Muscle layer of duodenum (tissue), 2 donors: ENCODE results near the gene PEAK1.

Experiments used
- H3K27ac ChIP-seq: one replicate; pipeline ENCODE4 v1.7.0; 2013; ENCODE audit warnings: mild to moderate bottlenecking, low read length
- H3K27me3 ChIP-seq: one replicate; pipeline ENCODE4 v1.7.0; 2013; ENCODE audit warnings: low read depth, mild to moderate bottlenecking, control low read depth, low read length
- H3K36me3 ChIP-seq, 2 donors: one replicate each; pipeline ENCODE4 v1.7.0; 2013; ENCODE audit warnings: low read length in 2 of 2, control low read depth in 1 of 2, mild to moderate bottlenecking in 1 of 2; ENCODE audit not compliant: insufficient read depth in 2 of 2, control insufficient read depth in 1 of 2
- H3K4me1 ChIP-seq, 2 donors: one replicate each; pipeline ENCODE4 v1.7.0; 2013; ENCODE audit warnings: low read length in 2 of 2, mild to moderate bottlenecking in 2 of 2, control low read depth in 1 of 2, moderate library complexity in 1 of 2; ENCODE audit not compliant: insufficient read depth in 2 of 2, control insufficient read depth in 1 of 2
- H3K4me3 ChIP-seq, 2 donors: one replicate each; pipeline ENCODE4 v1.7.0; 2013; ENCODE audit warnings: low read length in 2 of 2, low read depth in 1 of 2, mild to moderate bottlenecking in 1 of 2
- H3K9me3 ChIP-seq, 2 donors: one replicate each; pipeline ENCODE4 v1.7.0; 2013; ENCODE audit warnings: low read length in 2 of 2, control low read depth in 1 of 2, mild to moderate bottlenecking in 1 of 2; ENCODE audit not compliant: control insufficient read depth in 1 of 2
- donor health status: healthy.

The PEAK1 gene

DNA sequence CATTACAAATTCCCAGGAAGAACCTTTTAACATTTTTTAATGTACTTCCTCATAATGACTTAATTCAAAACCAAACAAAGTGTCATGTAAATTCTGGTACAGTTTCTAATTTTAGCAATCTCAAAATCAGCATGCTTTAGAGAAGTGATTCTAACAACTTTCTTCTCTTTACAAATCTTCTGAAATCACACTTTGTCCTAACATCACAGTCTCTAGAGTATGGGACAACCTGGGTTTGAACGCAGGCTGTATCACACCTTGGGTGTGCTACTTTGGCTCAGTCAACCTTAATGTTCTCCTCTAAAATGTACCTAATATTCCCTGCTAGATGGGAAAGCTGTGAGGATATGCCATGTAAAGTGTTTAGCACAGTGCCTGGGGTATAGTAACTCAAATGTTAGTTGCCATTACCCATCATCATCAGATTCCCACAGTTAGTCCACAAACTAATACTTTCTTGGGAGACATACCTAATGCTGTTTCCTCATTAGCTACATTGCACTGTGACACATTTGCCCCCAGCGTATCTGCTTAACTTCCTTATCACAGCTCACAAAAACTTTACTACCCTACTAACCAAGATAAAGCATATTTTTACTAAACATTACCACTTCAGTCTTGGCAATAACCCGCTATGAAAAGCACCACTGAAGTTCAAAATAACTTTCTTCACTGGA lies 352.1 kb downstream of the PEAK1 start:
- Histone ChIP-seq H3K36me3 (no peaks in the 10 kb centered on the region), H3K27ac (peak overlapping the region; percentile 79), H3K9me3 (no peaks in the 10 kb centered on the region), H3K27me3 (no peaks in the 10 kb centered on the region), H3K4me3 (no peak overlapping the region), H3K4me1 (peaks cover 14 to 34% of the 10 kb centered on the region in 2 donors)

DNA sequence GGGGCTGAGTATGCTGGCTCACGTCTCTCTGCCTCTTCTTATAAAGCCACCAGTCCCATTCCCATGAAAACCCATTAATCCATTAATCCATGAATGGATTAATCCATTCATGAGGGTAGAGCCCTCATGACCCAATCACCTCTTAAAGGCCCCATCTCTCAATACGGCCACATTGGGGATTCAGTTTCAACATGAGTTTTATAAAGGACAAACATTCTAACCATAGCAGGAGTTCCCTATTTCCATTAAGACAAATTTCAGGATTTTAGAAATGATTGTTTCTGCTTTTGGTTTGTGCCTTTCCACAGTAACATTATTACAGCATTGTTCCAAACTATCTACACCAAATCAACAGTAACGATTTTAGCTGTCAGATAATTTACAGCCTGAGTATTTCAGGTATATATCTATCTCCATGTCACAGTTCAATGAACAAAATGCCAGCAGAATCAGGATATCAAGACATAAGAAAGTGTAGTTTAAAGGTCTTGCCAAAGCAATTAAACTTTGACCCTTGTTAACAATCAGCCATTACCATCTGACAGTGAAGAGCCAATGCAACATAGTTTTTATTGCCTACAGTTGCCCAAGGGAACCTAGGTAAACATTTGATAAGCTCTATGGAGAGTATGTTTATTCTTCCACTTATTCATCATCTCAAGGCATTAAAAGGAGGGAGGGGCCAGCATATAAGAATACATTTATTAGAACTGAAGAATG lies 352.8 kb downstream of the PEAK1 start:
- H3K4me1 ChIP-seq, result peaks cover 14 to 34% of the 10 kb centered on the region in 2 donors

DNA sequence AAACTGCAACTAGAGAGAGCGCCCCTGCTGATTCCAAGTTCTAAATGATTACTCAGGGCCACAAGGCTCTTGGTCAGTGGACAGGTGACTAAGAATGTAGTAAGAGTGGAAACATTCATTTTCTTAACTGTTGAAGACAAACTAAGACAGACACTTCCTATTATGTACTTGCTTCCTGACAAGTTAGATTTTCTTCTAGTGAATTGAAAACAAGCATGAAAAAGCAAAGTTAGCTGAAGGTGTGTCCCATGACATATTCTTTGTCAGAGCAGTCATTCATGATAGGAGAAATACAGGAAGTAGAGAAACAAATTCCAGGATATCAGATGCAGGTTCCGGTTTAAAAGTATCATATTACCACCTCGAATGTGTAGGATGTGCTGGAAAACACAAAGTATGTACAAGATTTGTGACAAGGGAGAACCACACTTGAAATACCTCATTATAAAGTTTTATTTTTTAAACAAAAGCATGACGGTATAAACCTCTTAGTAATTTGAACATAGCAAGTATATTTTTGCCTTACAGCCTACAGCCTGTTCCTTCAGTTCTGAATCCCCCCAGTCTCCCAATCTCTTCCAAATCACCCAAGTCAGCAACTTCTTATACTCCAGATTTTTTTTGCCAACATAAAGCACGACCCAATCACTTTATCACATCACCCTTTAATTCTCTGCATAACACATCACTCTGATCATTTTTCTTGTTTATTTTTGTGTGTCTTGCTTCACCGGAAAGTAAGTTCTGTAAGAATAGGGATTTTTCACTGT lies 355.2 kb downstream of the PEAK1 start:
- H3K36me3 ChIP-seq, result no peaks in the 10 kb centered on the region
- H3K9me3 ChIP-seq, result no peaks in the 10 kb centered on the region
- H3K27me3 ChIP-seq, result no peaks in the 10 kb centered on the region
- no peak overlapping the region for H3K4me3 ChIP-seq
- H3K4me1 ChIP-seq, result peaks cover 23 to 49% of the 10 kb centered on the region in 2 donors
- peak overlapping the region; percentile 39 for H3K27ac ChIP-seq

More for the DNA sequence above, 352.8 kb downstream of the PEAK1 start:
- Histone ChIP-seq H3K27me3 (no peaks in the 10 kb centered on the region), H3K36me3 (no peaks in the 10 kb centered on the region), H3K27ac (peak overlapping the region; percentile 11), H3K9me3 (no peaks in the 10 kb centered on the region), H3K4me3 (no peak overlapping the region)

DNA sequence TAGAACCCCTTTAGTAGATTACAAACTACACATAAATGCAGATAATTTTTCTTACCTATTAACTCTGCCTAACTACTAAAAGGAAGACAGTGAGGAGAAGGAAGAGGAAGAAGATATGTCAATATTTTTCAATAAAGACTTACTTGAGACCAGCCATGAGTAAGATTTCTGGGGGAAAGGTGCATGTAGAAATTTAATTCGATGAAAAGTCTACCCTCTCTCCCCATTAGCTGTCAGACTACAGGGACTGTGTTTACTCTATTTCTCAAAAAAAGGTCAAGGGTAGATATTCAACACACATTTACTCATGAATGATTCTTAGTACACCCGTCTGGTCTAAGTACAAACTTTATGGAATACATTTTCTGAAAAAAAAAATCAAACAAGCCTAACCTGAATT lies 355.8 kb downstream of the PEAK1 start:
- Histone ChIP-seq H3K9me3 (no peaks in the 10 kb centered on the region), H3K4me1 (peaks cover 18 to 49% of the 10 kb centered on the region in 2 donors), H3K36me3 (no peaks in the 10 kb centered on the region), H3K27me3 (no peaks in the 10 kb centered on the region), H3K4me3 (no peak overlapping the region), H3K27ac (peak overlapping the region; percentile 39)

DNA sequence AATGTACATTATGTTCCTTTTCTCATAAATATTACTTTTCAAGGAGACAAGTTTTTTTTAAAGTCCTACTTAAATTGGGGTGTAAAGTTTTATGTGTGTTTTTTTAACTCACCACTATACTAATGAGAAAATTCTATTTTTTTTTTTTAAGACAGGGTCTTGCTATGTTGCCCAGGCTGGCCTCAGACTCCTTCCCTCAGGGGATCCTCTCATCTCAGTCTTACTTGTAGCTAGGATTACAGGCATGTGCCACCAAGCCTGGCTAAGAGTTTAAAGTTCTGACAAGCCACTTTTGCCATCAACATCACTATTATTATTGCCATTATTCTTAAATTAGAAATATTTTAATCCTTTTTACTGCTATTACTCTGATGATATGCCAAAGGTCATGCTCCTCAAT lies 356.7 kb downstream of the PEAK1 start:
- Histone ChIP-seq H3K4me1 (peaks cover 18 to 50% of the 10 kb centered on the region in 2 donors), H3K27me3 (no peaks in the 10 kb centered on the region), H3K27ac (no peak overlapping the region), H3K4me3 (no peak overlapping the region), H3K36me3 (no peaks in the 10 kb centered on the region), H3K9me3 (no peaks in the 10 kb centered on the region)

DNA sequence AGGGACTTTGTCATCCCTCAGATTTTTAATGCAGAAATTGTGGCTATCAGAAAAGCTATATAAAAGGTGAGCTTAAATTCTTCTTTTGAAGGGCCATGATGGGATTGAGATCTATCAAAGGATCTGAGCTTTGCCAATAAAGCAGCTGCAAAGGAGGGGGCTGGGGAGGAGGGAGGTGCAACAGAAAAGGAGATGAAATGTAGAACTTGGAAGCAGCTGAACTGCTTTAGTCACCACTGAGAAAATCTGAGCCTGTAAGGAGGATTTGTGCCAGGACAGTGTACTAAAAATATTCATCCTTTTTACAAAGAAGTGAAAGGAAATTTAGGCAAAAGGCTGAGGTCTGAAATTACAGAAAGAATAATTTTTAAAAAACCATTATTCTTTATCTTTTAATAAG lies 359.4 kb downstream of the PEAK1 start:
- no peaks in the 10 kb centered on the region for H3K9me3 ChIP-seq
- H3K27ac ChIP-seq, result no peak overlapping the region
- no peak overlapping the region for H3K4me3 ChIP-seq
- no peaks in the 10 kb centered on the region for H3K27me3 ChIP-seq
- no peaks in the 10 kb centered on the region for H3K36me3 ChIP-seq
- H3K4me1 ChIP-seq, result peaks cover 17 to 50% of the 10 kb centered on the region in 2 donors

DNA sequence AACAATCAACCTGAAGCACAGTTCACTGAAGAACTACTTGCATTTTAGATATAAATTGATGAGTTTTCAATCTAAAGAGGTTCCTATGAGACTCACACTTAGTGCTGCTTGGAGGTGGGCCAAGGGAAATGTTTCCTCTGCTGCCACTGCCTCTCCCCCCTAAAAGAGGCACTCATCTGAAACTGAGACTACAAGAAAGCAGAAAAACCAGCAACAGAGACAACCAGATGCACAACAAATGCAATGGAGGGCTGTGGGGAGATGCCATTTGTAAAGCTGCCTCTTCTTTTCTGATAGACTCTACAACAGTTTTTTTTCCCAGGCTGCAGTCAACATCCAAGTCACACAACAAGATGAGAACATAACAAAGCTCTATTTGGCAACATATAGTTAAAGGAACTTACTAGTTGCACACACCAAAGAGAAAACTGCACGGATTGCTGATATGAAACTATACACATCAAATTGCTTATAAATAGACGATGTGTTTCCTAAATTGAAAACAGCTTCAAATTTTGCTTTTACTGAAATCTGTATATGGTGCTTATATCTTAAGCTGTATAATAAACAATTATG lies 360.0 kb downstream of the PEAK1 start:
- H3K9me3 ChIP-seq, result no peaks in the 10 kb centered on the region
- peaks cover 17 to 50% of the 10 kb centered on the region in 2 donors for H3K4me1 ChIP-seq
- H3K36me3 ChIP-seq, result no peaks in the 10 kb centered on the region
- H3K4me3 ChIP-seq, result no peak overlapping the region
- no peaks in the 10 kb centered on the region for H3K27me3 ChIP-seq
- H3K27ac ChIP-seq, result no peak overlapping the region

DNA sequence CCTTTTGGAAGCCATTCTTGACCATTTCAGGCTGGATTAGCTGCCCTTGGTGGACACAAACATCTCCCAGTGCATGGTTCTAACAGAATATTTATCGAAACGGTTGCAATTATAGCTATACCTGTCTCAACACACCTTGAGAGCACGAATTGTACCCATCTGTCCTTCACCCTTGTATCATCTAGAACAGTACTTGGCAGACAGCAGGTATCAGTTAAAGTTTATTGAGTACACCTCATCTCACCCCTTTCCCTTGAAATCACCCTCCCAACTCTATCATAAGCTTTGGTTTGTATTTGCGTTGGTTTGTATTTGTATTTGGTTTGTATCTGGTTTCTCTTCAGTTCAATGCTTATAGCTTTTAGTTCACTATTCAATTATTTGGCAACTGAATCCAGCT lies 361.4 kb downstream of the PEAK1 start:
- H3K9me3 ChIP-seq, result no peaks in the 10 kb centered on the region
- H3K27ac ChIP-seq, result no peak overlapping the region
- peaks cover 17 to 39% of the 10 kb centered on the region in 2 donors for H3K4me1 ChIP-seq
- H3K4me3 ChIP-seq, result no peak overlapping the region
- no peaks in the 10 kb centered on the region for H3K27me3 ChIP-seq
- no peaks in the 10 kb centered on the region for H3K36me3 ChIP-seq

DNA sequence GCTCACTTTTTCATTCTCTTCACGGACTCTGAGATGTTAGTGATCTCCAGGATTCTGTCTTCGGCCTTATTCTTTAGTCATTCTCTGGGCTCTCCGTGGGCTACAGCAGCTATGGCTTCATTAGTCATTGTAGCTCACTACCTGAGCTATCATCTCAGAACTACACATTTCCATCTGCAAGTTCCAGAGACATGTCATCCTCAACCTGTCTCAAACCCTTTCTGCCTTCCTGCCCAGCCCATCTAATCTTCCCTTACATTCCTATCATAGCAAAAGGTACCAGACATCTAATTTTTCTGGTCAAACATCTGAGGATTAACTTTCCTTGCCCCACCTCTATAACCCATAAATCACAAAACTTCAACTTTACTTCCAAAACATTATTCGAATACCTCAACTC lies 362.2 kb downstream of the PEAK1 start:
- Histone ChIP-seq H3K27me3 (no peaks in the 10 kb centered on the region), H3K4me1 (peaks cover 17 to 36% of the 10 kb centered on the region in 2 donors), H3K27ac (no peak overlapping the region), H3K4me3 (no peak overlapping the region), H3K36me3 (peaks cover 0 to under 1% of the 10 kb centered on the region in 2 donors), H3K9me3 (no peaks in the 10 kb centered on the region)

DNA sequence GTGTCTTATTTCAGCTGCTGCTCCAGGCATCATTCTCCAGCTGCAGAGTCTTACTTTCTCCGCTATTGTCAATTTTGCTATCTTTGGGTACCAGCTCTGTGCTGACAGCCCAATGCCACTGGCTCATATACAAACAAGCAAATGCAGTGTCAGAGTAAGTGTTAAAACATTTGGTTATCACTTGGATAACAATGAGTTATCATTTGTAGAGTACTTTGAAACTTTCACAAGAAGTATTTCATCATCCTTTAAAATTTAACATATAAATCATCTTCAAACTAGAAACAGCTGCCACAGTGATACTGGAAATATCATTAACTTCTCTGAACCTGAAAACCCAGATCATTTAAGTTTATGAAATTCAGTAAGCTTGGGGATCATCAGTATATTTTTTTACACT lies 362.8 kb downstream of the PEAK1 start:
- H3K27ac ChIP-seq, result no peak overlapping the region
- H3K36me3 ChIP-seq, result peaks cover 4 to 6% of the 10 kb centered on the region in 2 donors
- H3K9me3 ChIP-seq, result no peaks in the 10 kb centered on the region
- peaks cover 17 to 35% of the 10 kb centered on the region in 2 donors for H3K4me1 ChIP-seq
- no peak overlapping the region for H3K4me3 ChIP-seq
- no peaks in the 10 kb centered on the region for H3K27me3 ChIP-seq

DNA sequence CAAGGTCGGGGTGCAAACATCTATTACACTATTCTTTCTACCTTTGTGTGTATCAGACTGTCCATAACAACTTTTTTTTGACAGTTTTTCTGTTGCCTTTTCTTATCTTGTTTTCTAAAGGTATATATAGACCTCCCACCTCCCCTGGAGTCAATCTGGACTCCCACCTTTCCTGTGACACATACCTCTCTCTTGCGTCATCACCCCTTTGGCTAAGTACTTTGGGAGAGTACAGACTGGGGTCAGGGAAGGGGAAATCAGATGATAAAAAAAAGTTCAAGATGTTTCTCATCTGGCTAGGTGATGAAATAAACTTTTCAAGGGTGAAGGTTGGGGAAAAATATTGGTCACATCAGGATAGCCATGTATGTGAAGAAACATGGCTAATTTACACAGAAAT lies 366.2 kb downstream of the PEAK1 start:
- H3K36me3 ChIP-seq, result peaks cover 9 to 12% of the 10 kb centered on the region in 2 donors
- H3K4me1 ChIP-seq, result peaks cover 4% of the 10 kb centered on the region in 2 donors
- no peak overlapping the region for H3K4me3 ChIP-seq
- H3K27ac ChIP-seq, result no peak overlapping the region
- no peaks in the 10 kb centered on the region for H3K9me3 ChIP-seq
- no peaks in the 10 kb centered on the region for H3K27me3 ChIP-seq
